Breast epithelium (tissue), 4 donors: ENCODE data around the gene MEFV. TPM values are rescaled to one million over a fixed set of nuclear protein-coding genes. Genes with fewer than 3 reads are reported as not detected.
"Not testable (repeated sequence)": the region's sequence is repeated elsewhere in the genome, so short reads cannot be mapped to it uniquely, and the experiment has no call there.

Source experiments
- DNase-seq, 2 donors: peaks; one replicate each; pipeline ENCODE4 v3.0.0-alpha.2; 2019; ENCODE audit warnings: low spot score in 2 of 2
- H3K27ac ChIP-seq, 2 donors: fragments of 200-600 bp; sonication (generic) in 1 of 2; one replicate each; pipeline ENCODE4 v1.5.1; 2016 to 2019; ENCODE audit warnings: mild to moderate bottlenecking in 1 of 2
- H3K27me3 ChIP-seq, 2 donors: fragments of 200-600 bp; sonication (generic) in 1 of 2; one replicate each; pipeline versions ENCODE4 v1.5.1 to v1.6.0; 2017 to 2019; ENCODE audit warnings: control low read depth in 1 of 2, mild to moderate bottlenecking in 1 of 2
- H3K36me3 ChIP-seq: fragments of 200-600 bp; one replicate; pipeline ENCODE4 v1.5.1; 2019
- H3K4me1 ChIP-seq, 2 donors: fragments of 200-600 bp; sonication (generic); one replicate each; pipeline ENCODE4 v1.5.1; 2016 to 2019; ENCODE audit warnings: control low read depth in 1 of 2
- H3K4me3 ChIP-seq, 3 donors: fragments of 200-600 bp; sonication (generic); 1 replicate in 2 of 3; 2 replicates in 1 of 3; pipeline ENCODE4 v1.5.1; 2016 to 2019; ENCODE audit warnings: mild to moderate bottlenecking in 3 of 3, moderate library complexity in 2 of 3
- H3K9me3 ChIP-seq, 2 donors: fragments of 200-600 bp; sonication (generic) in 1 of 2; one replicate each; pipeline ENCODE4 v1.5.1; 2016 to 2019; ENCODE audit warnings: control low read depth in 1 of 2
- POLR2A ChIP-seq: fragments of 450-650 bp; IDR thresholded peaks from one replicate; pipeline ENCODE4 v1.6.1; 2016; ENCODE audit warnings: antibody characterized with exemption, mild to moderate bottlenecking, moderate library complexity
- POLR2AphosphoS5 ChIP-seq, 3 donors: sonication (generic); formaldehyde crosslinking; IDR thresholded peaks; one replicate each; pipeline ENCODE4 v1.6.1; 2017; ENCODE audit warnings: antibody characterized with exemption in 3 of 3
- intact Hi-C: fragments of 100-400 bp; cut with DNase I; formaldehyde crosslinking; loops from one replicate; pipeline ENCODE4 v1.15.1; 2023; ENCODE audit warnings: low total_unique reads
- total RNA-seq, 3 donors: library from RNA; depleted of rRNA; stranded (reverse); fragments of >200 nt; gene quantifications; one replicate each; pipeline ENCODE4 v1.1.0, GENCODE V29; 2016
- TF ChIP-seq, protein P1 (sequence below), 3 donors: fragments of 450-650 bp; IDR thresholded peaks; one replicate each; pipeline ENCODE4 v1.5.1; 2016 to 2017; ENCODE audit warnings: antibody characterized with exemption in 3 of 3, mild to moderate bottlenecking in 3 of 3, moderate library complexity in 3 of 3

MEFV gene
- total RNA-seq, 3 donors from 2014 or later, result 0.66 to 5.6 (median 1.8) TPM

GRCh38 chr16:3198334-3199072 is 57.9 kb downstream of the MEFV start:
- Histone ChIP-seq H3K27me3 (peaks cover 0 to 45% of the 10 kb centered on the region in 2 donors), H3K36me3 (no peaks in the 10 kb centered on the region), H3K27ac (no peak overlapping the region), H3K4me1 (no peaks in the 10 kb centered on the region), H3K4me3 (no peak overlapping the region), H3K9me3 (peaks cover under 1 to 6% of the 10 kb centered on the region in 2 donors)
- DNase-seq, result no peak
- intact Hi-C loops, result no loop called here
- no peak for TF ChIP-seq POLR2AphosphoS5 (IDR thresholded peaks at IDR 0.05)
- TF ChIP-seq, protein P1, sequence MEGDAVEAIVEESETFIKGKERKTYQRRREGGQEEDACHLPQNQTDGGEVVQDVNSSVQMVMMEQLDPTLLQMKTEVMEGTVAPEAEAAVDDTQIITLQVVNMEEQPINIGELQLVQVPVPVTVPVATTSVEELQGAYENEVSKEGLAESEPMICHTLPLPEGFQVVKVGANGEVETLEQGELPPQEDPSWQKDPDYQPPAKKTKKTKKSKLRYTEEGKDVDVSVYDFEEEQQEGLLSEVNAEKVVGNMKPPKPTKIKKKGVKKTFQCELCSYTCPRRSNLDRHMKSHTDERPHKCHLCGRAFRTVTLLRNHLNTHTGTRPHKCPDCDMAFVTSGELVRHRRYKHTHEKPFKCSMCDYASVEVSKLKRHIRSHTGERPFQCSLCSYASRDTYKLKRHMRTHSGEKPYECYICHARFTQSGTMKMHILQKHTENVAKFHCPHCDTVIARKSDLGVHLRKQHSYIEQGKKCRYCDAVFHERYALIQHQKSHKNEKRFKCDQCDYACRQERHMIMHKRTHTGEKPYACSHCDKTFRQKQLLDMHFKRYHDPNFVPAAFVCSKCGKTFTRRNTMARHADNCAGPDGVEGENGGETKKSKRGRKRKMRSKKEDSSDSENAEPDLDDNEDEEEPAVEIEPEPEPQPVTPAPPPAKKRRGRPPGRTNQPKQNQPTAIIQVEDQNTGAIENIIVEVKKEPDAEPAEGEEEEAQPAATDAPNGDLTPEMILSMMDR (IDR thresholded peaks at IDR 0.05), result no peak
- TF ChIP-seq POLR2A, result no peak

GRCh38 chr16:3197694-3198333 is 58.6 kb downstream of the MEFV start:
- peaks cover 0 to 51% of the 10 kb centered on the region in 2 donors for H3K27me3 ChIP-seq
- H3K36me3 ChIP-seq, H3K4me1 ChIP-seq, H3K9me3 ChIP-seq, DNase-seq, H3K4me3 ChIP-seq, H3K27ac ChIP-seq, intact Hi-C loops: not testable (repeated sequence)

DNA sequence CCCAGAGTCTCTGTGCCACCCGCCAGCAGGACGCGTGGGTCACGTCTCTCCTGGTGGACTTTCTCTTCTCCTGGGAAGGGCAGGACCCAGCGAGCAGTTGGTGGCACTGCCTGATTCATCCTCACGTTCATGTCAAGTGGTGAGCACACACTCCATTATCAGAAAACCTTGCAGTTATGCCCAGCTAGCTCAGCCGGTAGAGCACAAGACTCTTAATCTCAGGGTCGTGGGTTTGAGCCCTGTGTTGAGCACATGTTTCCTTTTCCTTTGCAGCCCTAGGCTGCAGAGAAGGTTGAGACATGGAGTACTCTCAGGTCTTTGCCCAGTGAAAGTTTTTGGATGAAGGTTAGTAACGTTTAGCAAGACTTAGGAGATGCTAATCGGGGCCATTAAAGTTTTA is 60.5 kb downstream of the MEFV start:
- Histone ChIP-seq H3K27ac (no peak overlapping the region), H3K4me3 (no peak overlapping the region), H3K36me3 (no peaks in the 10 kb centered on the region), H3K4me1 (no peaks in the 10 kb centered on the region), H3K9me3 (peaks cover 0 to 3% of the 10 kb centered on the region in 2 donors), H3K27me3 (peaks cover 0 to 70% of the 10 kb centered on the region in 2 donors)
- intact Hi-C loops, result loop anchor here (1.0 to 2.0 kb wide), 2 partner anchors 16 to 53 kb away; no protein-coding TSS in a partner anchor
- TF ChIP-seq POLR2AphosphoS5 (IDR thresholded peaks at IDR 0.05) (no peak), POLR2A (no peak)
- TF ChIP-seq, protein P1 (IDR thresholded peaks at IDR 0.05), result no peak
- no peak for DNase-seq

DNA sequence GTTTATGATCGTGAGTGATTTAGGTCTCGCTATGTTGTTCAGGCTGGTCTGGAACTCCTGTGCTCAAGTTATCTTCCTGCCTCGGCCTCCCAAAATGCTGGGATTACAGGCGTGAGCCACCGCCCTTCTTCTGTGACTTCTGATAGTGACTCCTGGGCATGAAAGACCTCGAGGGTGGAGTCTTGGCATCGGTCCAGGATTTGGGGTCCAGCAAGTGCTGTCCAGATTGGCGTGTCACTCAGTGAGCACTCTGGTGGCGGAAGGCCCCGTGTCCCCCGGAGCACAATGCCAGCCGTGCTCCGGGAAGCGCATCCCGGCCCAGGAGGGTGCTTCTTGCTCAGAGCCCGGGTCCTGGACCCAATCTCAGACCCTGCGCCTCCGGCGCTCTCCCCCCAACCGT is 61.6 kb downstream of the MEFV start:
- Histone ChIP-seq H3K4me1 (no peaks in the 10 kb centered on the region), H3K4me3 (no peak overlapping the region), H3K36me3 (no peaks in the 10 kb centered on the region), H3K9me3 (no peaks in the 10 kb centered on the region), H3K27me3 (peaks cover 2 to 76% of the 10 kb centered on the region in 2 donors), H3K27ac (no peak overlapping the region)
- DNase-seq, result no peak
- intact Hi-C loops, result loop anchor here (2.0 kb wide), 1 partner anchor 54 kb away; no protein-coding TSS in a partner anchor
- TF ChIP-seq POLR2A, result no peak
- no peak for TF ChIP-seq POLR2AphosphoS5 (IDR thresholded peaks at IDR 0.05)
- TF ChIP-seq, protein P1 (IDR thresholded peaks at IDR 0.05), result no peak

DNA sequence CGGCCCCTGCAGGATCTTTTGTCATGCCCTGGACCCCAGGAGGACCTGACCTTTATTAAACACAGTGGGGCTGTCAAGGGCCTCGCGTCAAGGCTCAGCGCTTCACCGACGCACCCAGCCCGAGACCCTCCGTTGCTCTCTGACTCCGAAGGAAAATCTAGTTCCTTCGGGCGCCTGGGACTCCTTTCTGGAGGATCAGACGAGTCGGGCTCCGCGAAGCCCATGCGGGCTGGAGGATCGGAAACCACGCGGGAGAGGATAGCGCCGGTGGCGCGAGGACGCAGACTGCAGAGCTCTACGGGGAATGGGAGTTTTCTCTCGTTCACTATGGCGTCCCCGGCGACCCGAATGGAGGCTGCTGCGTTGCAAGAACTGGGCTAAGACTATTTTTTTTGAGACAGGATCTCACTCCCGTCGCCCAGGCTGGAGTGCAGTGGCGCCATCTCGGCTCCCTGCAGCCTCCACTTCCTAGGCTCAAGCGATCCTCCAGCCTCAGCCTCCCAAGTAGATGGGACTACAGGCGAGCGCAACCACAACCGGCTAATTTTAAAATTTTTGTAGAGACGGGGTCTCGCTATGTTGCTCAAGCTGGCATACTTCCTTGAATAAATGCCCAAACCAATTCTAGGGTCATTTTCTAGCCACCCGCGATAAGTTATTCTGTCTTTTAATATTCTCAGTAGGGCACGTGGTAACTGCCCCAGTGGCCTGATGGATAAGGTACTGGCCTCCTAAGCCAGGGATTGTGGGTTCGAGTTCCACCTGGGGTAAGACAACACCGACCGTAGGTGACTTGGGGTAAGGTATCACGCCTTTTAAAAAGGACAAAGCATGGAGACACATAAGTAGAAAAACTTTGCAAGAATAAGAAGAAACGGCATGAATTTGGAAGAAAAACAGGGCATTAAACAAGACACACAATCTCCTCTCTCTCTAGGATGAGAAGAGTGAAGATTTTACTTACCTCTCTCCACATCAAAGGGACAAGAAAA is 62.9 kb downstream of the MEFV start:
- Histone ChIP-seq H3K27ac (no peak overlapping the region), H3K4me1 (peaks cover 0 to 5% of the 10 kb centered on the region in 2 donors), H3K36me3 (no peaks in the 10 kb centered on the region), H3K27me3 (peaks cover 15 to 89% of the 10 kb centered on the region in 2 donors), H3K9me3 (no peaks in the 10 kb centered on the region), H3K4me3 (no peak overlapping the region)
- intact Hi-C loops, result loop anchor here (2.0 kb wide), 1 partner anchor 55 kb away; no protein-coding TSS in a partner anchor
- DNase-seq, result no peak
- TF ChIP-seq POLR2A, result no peak
